NT2/D1 (cell line): ENCODE results near the gene HSD17B4.

Experiments
- SUZ12 ChIP-seq: IDR thresholded peaks from 2 replicates; pipeline ENCODE4 v1.6.1; 2011; ENCODE audit not compliant: insufficient read length, insufficient read depth; ENCODE audit errors: extremely low read depth
- YY1 ChIP-seq: IDR thresholded peaks from 2 replicates; pipeline ENCODE4 v1.6.1; 2011; ENCODE audit not compliant: insufficient read length, insufficient read depth
- ZNF274 ChIP-seq: IDR thresholded peaks from 2 replicates; pipeline ENCODE4 v1.6.1; 2011; ENCODE audit warnings: mild to moderate bottlenecking, low read depth, low read length

DNA sequence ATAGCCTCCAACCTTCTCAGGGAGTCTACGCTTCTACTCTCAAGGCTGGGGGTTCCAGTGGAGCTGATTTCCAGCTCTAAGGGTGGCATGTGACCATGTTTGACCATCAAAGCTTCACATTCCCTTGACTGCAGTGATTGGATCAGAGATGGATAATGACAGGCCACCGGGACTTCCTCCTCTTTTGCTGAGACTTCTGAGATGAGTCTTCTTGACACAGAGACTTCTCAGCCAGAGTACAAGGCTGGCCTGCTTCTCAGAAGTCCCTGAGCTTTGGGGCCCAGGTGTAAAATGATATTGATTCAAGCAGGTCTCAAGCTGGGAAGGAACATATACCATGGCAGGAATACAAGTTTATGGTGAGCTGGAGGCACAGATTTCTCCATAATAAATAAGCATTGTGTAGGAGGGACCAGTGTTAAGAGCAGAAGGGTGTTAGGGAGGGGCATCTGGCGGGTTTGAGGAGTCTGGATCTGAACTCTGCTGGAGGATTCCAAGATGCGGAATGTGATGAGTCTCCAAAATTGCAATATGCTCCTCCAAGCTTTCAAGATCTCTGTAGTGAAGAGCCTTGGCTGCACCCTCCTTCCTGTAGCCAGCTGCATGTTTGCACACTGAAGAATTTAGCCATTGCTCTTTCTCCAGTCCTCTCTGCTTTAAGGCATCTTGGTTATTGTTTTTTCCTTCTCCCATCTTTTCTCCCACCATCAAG lies 41.7 kb upstream of the HSD17B4 start:
- no peak for TF ChIP-seq YY1
- TF ChIP-seq ZNF274 = no peak
- no peak for TF ChIP-seq SUZ12
